H1 (cell line): ENCODE data around the gene MBOAT2. TPM values are rescaled to one million over a fixed set of nuclear protein-coding genes. Genes with fewer than 3 reads are reported as not detected.

Experiments used
- CTCF ChIA-PET: fragments of 300-600 bp; sonication (Branson Sonifier 250); formaldehyde crosslinking; loops from one replicate; lab custom pipeline; 2021; ENCODE audit not compliant: partially characterized antibody; lab: Charles Lee
- POLR2A ChIA-PET: fragments of 300-600 bp; sonication (Branson Sonifier 250); formaldehyde crosslinking; loops from one replicate; lab custom pipeline; 2021; ENCODE audit warnings: inconsistent platforms; ENCODE audit not compliant: partially characterized antibody; lab: Charles Lee
- DNase-seq, 2 experiments: peaks; one replicate each; pipeline versions ENCODE4 v3.0.0 to v3.0.0-alpha.2; 2010 to 2022; ENCODE audit warnings: low spot score in 2 of 2, low read depth in 1 of 2, mixed read lengths in 1 of 2
- FAIRE-seq: peaks from 2 replicates; lab custom pipeline; 2011; peaks lifted over from hg19 to GRCh38; lab: Jason Lieb, UNC
- H2AFZ ChIP-seq: 2 replicates; pipeline ENCODE4 v1.8.1; 2012; ENCODE audit warnings: low read length, inconsistent platforms
- H2AK5ac ChIP-seq: 2 replicates; pipeline ENCODE4 v1.6.1; 2013; ENCODE audit warnings: low read depth, low read length
- H2BK120ac ChIP-seq: replicated peaks from 2 replicates; pipeline ENCODE3; 2013; ENCODE audit warnings: low read depth, low read length, inconsistent platforms
- H2BK12ac ChIP-seq: 2 replicates; pipeline ENCODE4 v1.6.1; 2013; ENCODE audit warnings: low read depth, low read length
- H2BK15ac ChIP-seq: 2 replicates; pipeline ENCODE4 v1.6.1; 2013; ENCODE audit warnings: low read length
- H2BK20ac ChIP-seq: 2 replicates; pipeline ENCODE4 v1.6.1; 2013; ENCODE audit warnings: low read length
- H2BK5ac ChIP-seq: 2 replicates; pipeline ENCODE4 v1.6.1; 2013; ENCODE audit warnings: low read depth, low read length
- H3K14ac ChIP-seq: 2 replicates; pipeline ENCODE4 v1.6.1; 2013; ENCODE audit warnings: inconsistent platforms; ENCODE audit not compliant: insufficient read length
- H3K18ac ChIP-seq: 2 replicates; pipeline ENCODE4 v1.6.1; 2013; ENCODE audit warnings: low read length; ENCODE audit errors: extremely low read depth
- H3K23ac ChIP-seq: 2 replicates; pipeline ENCODE4 v1.6.1; 2013; ENCODE audit warnings: inconsistent platforms; ENCODE audit not compliant: insufficient read length
- H3K23me2 ChIP-seq: 2 replicates; pipeline ENCODE4 v1.6.1; 2013; ENCODE audit warnings: low read depth, low read length
- H3K27ac ChIP-seq: 2 replicates; pipeline ENCODE4 v1.6.1; 2011; ENCODE audit warnings: low read depth, low read length, inconsistent platforms
- H3K27me3 ChIP-seq, 4 experiments: replicated peaks in 1 of 4; 1 replicate in 1 of 4; 2 replicates in 3 of 4; pipeline versions ENCODE4 v1.6.1 to v1.8.1; 2011 to 2013; ENCODE audit warnings: low read length in 3 of 4, mild to moderate bottlenecking in 3 of 4, inconsistent platforms in 2 of 4, mixed read lengths in 2 of 4, moderate library complexity in 1 of 4; ENCODE audit not compliant: control insufficient read depth in 3 of 4, insufficient read depth in 3 of 4; ENCODE audit errors: extremely low read depth in 1 of 4
- H3K36me3 ChIP-seq, 4 experiments: 2 replicates each; pipeline versions ENCODE4 v1.6.1 to v1.8.1; 2011 to 2013; ENCODE audit warnings: mild to moderate bottlenecking in 4 of 4, low read length in 3 of 4, moderate library complexity in 2 of 4, control low read depth in 1 of 4, inconsistent platforms in 1 of 4; ENCODE audit not compliant: insufficient read depth in 4 of 4, control insufficient read depth in 2 of 4
- H3K4ac ChIP-seq: replicated peaks from 2 replicates; pipeline ENCODE3; 2013; ENCODE audit warnings: low read length, low read depth, mixed read lengths, inconsistent platforms; ENCODE audit not compliant: insufficient read length
- H3K4me1 ChIP-seq, 4 experiments: replicated peaks in 1 of 4; 1 replicate in 1 of 4; 2 replicates in 3 of 4; pipeline versions ENCODE4 v1.6.1 to v1.8.1; 2011 to 2013; ENCODE audit warnings: low read length in 3 of 4, inconsistent platforms in 2 of 4, mixed read lengths in 1 of 4; ENCODE audit not compliant: insufficient read depth in 4 of 4, control insufficient read depth in 3 of 4
- H3K4me2 ChIP-seq, 2 experiments: 2 replicates each; pipeline versions ENCODE4 v1.6.1 to v1.8.1; 2011 to 2013; ENCODE audit warnings: low read depth in 2 of 2, low read length in 2 of 2, control low read depth in 1 of 2, inconsistent platforms in 1 of 2, mild to moderate bottlenecking in 1 of 2; ENCODE audit not compliant: insufficient read depth in 1 of 2
- H3K4me3 ChIP-seq, 4 experiments: fragments of 200-600, 300-600 bp in 1 of 4; sonication (generic), shearing (Covaris generic), sonication (Bioruptor Twin) in 1 of 4; 2 replicates each; pipeline versions ENCODE4 v1.5.1 to v1.8.1; 2011 to 2016; ENCODE audit warnings: low read length in 4 of 4, low read depth in 3 of 4, control low read depth in 2 of 4, inconsistent platforms in 2 of 4, mild to moderate bottlenecking in 2 of 4, mixed read lengths in 1 of 4, moderate library complexity in 1 of 4; ENCODE audit not compliant: insufficient read depth in 2 of 4; ENCODE audit errors: extremely low read depth in 1 of 4
- H3K56ac ChIP-seq: replicated peaks from 2 replicates; pipeline ENCODE3; 2013; ENCODE audit warnings: low read depth, mild to moderate bottlenecking, mixed read lengths, low read length, inconsistent platforms; ENCODE audit not compliant: insufficient read length
- H3K79me1 ChIP-seq: 2 replicates; pipeline ENCODE4 v1.6.1; 2013; ENCODE audit warnings: low read depth, low read length, control low read depth
- H3K79me2 ChIP-seq, 2 experiments: 2 replicates each; pipeline versions ENCODE4 v1.6.1 to v1.8.1; 2012 to 2013; ENCODE audit warnings: low read length in 2 of 2, mild to moderate bottlenecking in 2 of 2, inconsistent platforms in 1 of 2; ENCODE audit not compliant: insufficient read depth in 2 of 2, control insufficient read depth in 1 of 2
- H3K9ac ChIP-seq, 4 experiments: replicated peaks in 1 of 4; 1 replicate in 1 of 4; 2 replicates in 3 of 4; pipeline versions ENCODE4 v1.6.1 to v1.8.1; 2011 to 2013; ENCODE audit warnings: low read depth in 3 of 4, low read length in 3 of 4, control low read depth in 2 of 4, mild to moderate bottlenecking in 2 of 4, moderate library complexity in 2 of 4, inconsistent platforms in 1 of 4; ENCODE audit errors: extremely low read depth in 1 of 4
- H3K9me3 ChIP-seq, 2 experiments: 2 replicates each; pipeline versions ENCODE4 v1.6.1 to v1.8.1; 2012 to 2013; ENCODE audit warnings: mild to moderate bottlenecking in 2 of 2, moderate library complexity in 2 of 2, control low read depth in 1 of 2, inconsistent platforms in 1 of 2, low read depth in 1 of 2, low read length in 1 of 2, mixed read lengths in 1 of 2; ENCODE audit not compliant: insufficient read depth in 2 of 2
- H4K20me1 ChIP-seq, 2 experiments: replicated peaks in 1 of 2; 2 replicates each; pipeline versions ENCODE3 to v1.8.1; 2011 to 2013; ENCODE audit warnings: inconsistent platforms in 2 of 2, low read length in 2 of 2, mild to moderate bottlenecking in 1 of 2; ENCODE audit not compliant: insufficient read depth in 2 of 2, control insufficient read depth in 1 of 2
- H4K5ac ChIP-seq: 2 replicates; pipeline ENCODE4 v1.6.1; 2013; ENCODE audit warnings: low read length, low read depth, mixed read lengths, inconsistent platforms; ENCODE audit not compliant: insufficient read length
- H4K8ac ChIP-seq: 2 replicates; pipeline ENCODE4 v1.8.0; 2013; ENCODE audit warnings: mild to moderate bottlenecking, moderate library complexity, low read length, inconsistent platforms; ENCODE audit not compliant: insufficient read depth; ENCODE audit errors: extremely low read depth
- H4K91ac ChIP-seq: replicated peaks from 2 replicates; pipeline ENCODE3; 2013; ENCODE audit warnings: low read length, mixed read lengths, inconsistent platforms; ENCODE audit not compliant: insufficient read length
- BRCA1 ChIP-seq: IDR thresholded peaks from 2 replicates; pipeline ENCODE4 v1.6.1; 2012; ENCODE audit warnings: low read depth, low read length, improper control_type of control experiment
- CBX8 ChIP-seq: fragments of 300-800, 300-1000 bp; sonication (generic); IDR thresholded peaks from 2 replicates; pipeline ENCODE4 v1.7.1; 2016; ENCODE audit warnings: low read depth, low read length, borderline replicate concordance
- CHD1 ChIP-seq: IDR thresholded peaks from 2 replicates; pipeline ENCODE4 v1.6.1; 2012; ENCODE audit warnings: low read depth, low read length, improper control_type of control experiment
- CTBP2 ChIP-seq: IDR thresholded peaks from 2 replicates; pipeline ENCODE4 v1.7.0; 2011; ENCODE audit warnings: borderline replicate concordance, mild to moderate bottlenecking, moderate library complexity, mixed read lengths, low read length; ENCODE audit not compliant: insufficient read depth, insufficient read length
- EZH2 ChIP-seq: fragments of 200-600 bp; sonication (generic); IDR thresholded peaks from 2 replicates; pipeline ENCODE4 v1.7.1; 2012; ENCODE audit warnings: low read depth, mild to moderate bottlenecking, moderate library complexity, low read length, inconsistent platforms; ENCODE audit not compliant: severe bottlenecking
- KDM1A ChIP-seq: fragments of 200-600, 300-600 bp; sonication (generic); IDR thresholded peaks from 2 replicates; pipeline ENCODE4 v1.7.1; 2016; ENCODE audit warnings: mild to moderate bottlenecking, low read length, borderline replicate concordance
- MAFK ChIP-seq: IDR thresholded peaks from 2 replicates; pipeline ENCODE4 v1.6.1; 2012; ENCODE audit warnings: low read depth, mild to moderate bottlenecking, improper control_type of control experiment, low read length
- NANOG ChIP-seq: IDR thresholded peaks from 2 replicates; pipeline ENCODE4 v1.6.1; 2011; ENCODE audit warnings: low read length, low read depth, mild to moderate bottlenecking, inconsistent platforms; ENCODE audit not compliant: insufficient read depth, poor library complexity, severe bottlenecking
- RNF2 ChIP-seq: fragments of 200-900, 300-1000 bp; sonication (generic); IDR thresholded peaks from 2 replicates; pipeline ENCODE4 v1.7.1; 2016; ENCODE audit warnings: borderline replicate concordance, low read depth, mild to moderate bottlenecking, antibody characterized with exemption, low read length; ENCODE audit not compliant: poor library complexity, severe bottlenecking; ENCODE audit errors: missing control alignments
- SP4 ChIP-seq: IDR thresholded peaks from 2 replicates; pipeline ENCODE4 v1.6.1; 2012; ENCODE audit warnings: low read length, inconsistent platforms
- SUZ12 ChIP-seq: fragments of 200-600 bp; sonication (generic); IDR thresholded peaks from 2 replicates; pipeline ENCODE4 v1.6.1; 2012; ENCODE audit warnings: mild to moderate bottlenecking, inconsistent platforms, low read length, moderate library complexity, mixed read lengths
- WGBS, 2 experiments: shearing (Covaris generic) in 1 of 2; methylation state at CpG; one replicate each; pipeline versions ENCODE4 v1.1.6 to v1.1.7; 2013 to 2015; ENCODE audit warnings: low lambda C conversion rate in 2 of 2, mixed read lengths in 2 of 2, inconsistent platforms in 1 of 2, low coverage in 1 of 2, missing lambda C conversion rate in 1 of 2; ENCODE audit not compliant: insufficient replicate concordance in 2 of 2, insufficient coverage in 1 of 2, insufficient read length in 1 of 2; ENCODE audit errors: extremely low coverage in 1 of 2, missing lambda C conversion rate in 1 of 2; 5-methylcytosine and 5-hydroxymethylcytosine counted together
- polyA plus RNA-seq, 7 experiments: library from polyadenylated mRNA; depleted of rRNA in 3 of 7; stranded (reverse) in 5 of 7; unstranded in 2 of 7; fragments of >200 nt in 5 of 7; fragments of 200-250 nt in 2 of 7; gene quantifications; 1 replicate in 5 of 7; 2 replicates in 1 of 7; 4 replicates in 1 of 7; pipeline versions ENCODE4 v1.2.1 to v1.2.3, GENCODE V29; 2011 to 2013; ENCODE audit warnings: missing spikeins in 2 of 7, mixed read lengths in 2 of 7
- total RNA-seq: library from RNA; stranded (reverse); fragmentation: NEBNext Ultra II Directional; extraction: Animal tissue kit (Norgen Biotek cat#: 25700); gene quantifications from 2 replicates; pipeline ENCODE4 v1.2.1, GENCODE V29; 2021

The MBOAT2 gene
- total and polyA plus RNA-seq, 2 of the 8 experiments (the other 6 are each of a cell fraction or from before 2014, with no cell fraction given), result 11.2 to 23.4 TPM

- H3K14ac ChIP-seq, result no peak overlapping the region
- peaks cover 5% of the 10 kb centered on the region for H3K23me2 ChIP-seq
- H2BK20ac ChIP-seq, result no peak overlapping the region
- no peak overlapping the region for H3K4me3 ChIP-seq
- CTCF ChIA-PET, result interaction anchor here (0.8 to 2.2 kb wide), 6 partner anchors 11 to 138 kb away, joined by 3 to 8 read pairs (median 3); no protein-coding TSS in a partner anchor
- H2AK5ac ChIP-seq, result no peak overlapping the region
- WGBS, 2 experiments, result 94% methylated on average over 3 of the region's 3 CpGs; no CpG with 5 or more reads in 1 of the 2 experiments
- no peaks in the 10 kb centered on the region for H3K9me3 ChIP-seq
- H3K9ac ChIP-seq, result no peak overlapping the region
- no peak overlapping the region for H3K23ac ChIP-seq
- no peak overlapping the region for H4K5ac ChIP-seq
- no peak overlapping the region for H4K8ac ChIP-seq
- H3K27me3 ChIP-seq, result no peaks in the 10 kb centered on the region
- H2BK5ac ChIP-seq, result no peak overlapping the region
- no peak overlapping the region for H2BK120ac ChIP-seq
- no peak overlapping the region for H3K56ac ChIP-seq
- peaks cover 2% of the 10 kb centered on the region; the same call in 1 of the 2 replicates for H3K79me1 ChIP-seq
- no peak overlapping the region for H3K27ac ChIP-seq
- no peak overlapping the region for H3K18ac ChIP-seq
- peaks cover under 1 to 6% of the 10 kb centered on the region in 2 experiments for H3K79me2 ChIP-seq
- H3K4ac ChIP-seq, result no peak overlapping the region
- H3K4me1 ChIP-seq, result peaks cover 0 to 7% (median 3%) of the 10 kb centered on the region in 4 experiments; a peak in 4 of 7 replicates
- H3K36me3 ChIP-seq, result no peaks in the 10 kb centered on the region; a peak in 1 of 8 replicates
- no peak for FAIRE-seq
- POLR2A ChIA-PET, result interaction anchor here (1.4 kb wide), 1 partner anchor 10 kb away, joined by 3 read pairs; no protein-coding TSS in a partner anchor
- peaks cover 1 to 2% of the 10 kb centered on the region in 2 experiments for H4K20me1 ChIP-seq
- H2AFZ ChIP-seq, result no peak overlapping the region
- H4K91ac ChIP-seq, result no peak overlapping the region
- no peak for DNase-seq
- H2BK15ac ChIP-seq, result no peak overlapping the region
- H2BK12ac ChIP-seq, result no peak overlapping the region
- H3K4me2 ChIP-seq, result no peak overlapping the region
- no peak for TF ChIP-seq EZH2
- TF ChIP-seq KDM1A, result no peak
- TF ChIP-seq RNF2, result no peak
- TF ChIP-seq MAFK, result no peak
- TF ChIP-seq CHD1, result no peak
- TF ChIP-seq SP4, result no peak
- TF ChIP-seq BRCA1, result no peak
- no peak for TF ChIP-seq CTBP2
- no peak for TF ChIP-seq NANOG
- no peak for TF ChIP-seq SUZ12
- no peak for TF ChIP-seq CBX8
Observed at GRCh38 chr2:9006368-9006767, 2.9 kb upstream of the MBOAT2 start.
